WTC11 (cell line): Measurements from ENCODE around the gene CTNNA2. TPM values are rescaled to one million over a fixed set of nuclear protein-coding genes. Genes with fewer than 3 reads are reported as not detected.

Experiments
- ATAC-seq: fragments of 200-7000 bp; cut with Tn5 transposase; 2 replicates; pipeline ENCODE4 v1.10.0; 2021; ENCODE audit warnings: mild to moderate bottlenecking, moderate library complexity
- CTCF ChIA-PET: fragments of 300-600 bp; sonication (Branson Sonifier 250); formaldehyde crosslinking; loops from one replicate; lab custom pipeline; 2021; ENCODE audit warnings: antibody characterized with exemption; lab: Charles Lee
- POLR2A ChIA-PET: fragments of 350-600 bp; sonication (Branson Sonifier 250); formaldehyde crosslinking; loops from one replicate; lab custom pipeline; 2021; ENCODE audit warnings: antibody characterized with exemption; lab: Charles Lee
- DNase-seq: peaks from one replicate; pipeline ENCODE4 v3.0.0; 2021; ENCODE audit warnings: low spot score
- H3K27ac Mint-ChIP-seq: 2 replicates; pipeline ENCODE4 v1.8.0; 2021; ENCODE audit warnings: mixed read lengths
- H3K27me3 Mint-ChIP-seq: 2 replicates; pipeline ENCODE4 v1.8.0; 2021; ENCODE audit warnings: low read depth, mild to moderate bottlenecking, moderate library complexity, mixed read lengths
- H3K36me3 Mint-ChIP-seq: 2 replicates; pipeline ENCODE4 v1.8.0; 2021; ENCODE audit warnings: mixed read lengths
- H3K4me1 Mint-ChIP-seq: 2 replicates; pipeline ENCODE4 v1.8.0; 2022; ENCODE audit warnings: mixed read lengths
- H3K4me3 Mint-ChIP-seq: 2 replicates; pipeline ENCODE4 v1.8.0; 2021; ENCODE audit warnings: mild to moderate bottlenecking, moderate library complexity, mixed read lengths
- H3K9me3 Mint-ChIP-seq: 2 replicates; pipeline ENCODE4 v1.8.0; 2021; ENCODE audit warnings: mixed read lengths
- ESRRA ChIP-seq: sonication (generic); formaldehyde crosslinking; IDR thresholded peaks from 2 replicates; pipeline ENCODE4 v1.8.1; 2022; ENCODE audit warnings: mild to moderate bottlenecking, missing genetic modification reagents, borderline replicate concordance
- HMGA2 ChIP-seq: fragments of 250-450 bp; sonication (Bioruptor Pico); IDR thresholded peaks from 2 replicates; pipeline ENCODE4 v1.4.0; 2021; ENCODE audit warnings: mild to moderate bottlenecking, moderate library complexity
- MXD4 ChIP-seq: fragments of 250-450 bp; sonication (Bioruptor Pico); IDR thresholded peaks from 2 replicates; pipeline ENCODE4 v1.8.0; 2021; ENCODE audit warnings: mild to moderate bottlenecking, moderate library complexity, borderline replicate concordance
- NR2C2 ChIP-seq: sonication (generic); formaldehyde crosslinking; IDR thresholded peaks from 2 replicates; pipeline ENCODE4 v1.8.0; 2022; ENCODE audit warnings: mild to moderate bottlenecking, missing genetic modification reagents
- PRRX2 ChIP-seq: fragments of 250-450 bp; sonication (Bioruptor Pico); IDR thresholded peaks from 2 replicates; pipeline ENCODE4 v1.8.0; 2021; ENCODE audit warnings: mild to moderate bottlenecking
- TEAD1 ChIP-seq: sonication (generic); formaldehyde crosslinking; IDR thresholded peaks from 2 replicates; pipeline ENCODE4 v1.8.0; 2022; ENCODE audit warnings: mild to moderate bottlenecking, missing genetic modification reagents
- TEAD4 ChIP-seq: sonication (generic); formaldehyde crosslinking; IDR thresholded peaks from 2 replicates; pipeline ENCODE4 v1.8.0; 2022; ENCODE audit warnings: mild to moderate bottlenecking, missing genetic modification reagents
- ZNF232 ChIP-seq: sonication (generic); formaldehyde crosslinking; IDR thresholded peaks from 2 replicates; pipeline ENCODE4 v1.8.0; 2022; ENCODE audit warnings: mild to moderate bottlenecking, missing genetic modification reagents
- total RNA-seq: library from RNA; stranded (reverse); gene quantifications from 3 replicates; pipeline ENCODE4 v1.2.3, GENCODE V29; 2021
- TF ChIP-seq, protein P1 (sequence below): sonication (generic); formaldehyde crosslinking; IDR thresholded peaks from 2 replicates; pipeline ENCODE4 v1.8.1; 2022; ENCODE audit warnings: mild to moderate bottlenecking, missing genetic modification reagents, moderate library complexity, borderline replicate concordance
- TF ChIP-seq, protein P2 (sequence below): fragments of 250-450 bp; sonication (Bioruptor Pico); IDR thresholded peaks from 2 replicates; pipeline ENCODE4 v1.8.0; 2021; ENCODE audit warnings: mild to moderate bottlenecking
- TF ChIP-seq, protein P3 (sequence below): sonication (generic); formaldehyde crosslinking; IDR thresholded peaks from 2 replicates; pipeline ENCODE4 v1.8.0; 2023; ENCODE audit warnings: mild to moderate bottlenecking, missing genetic modification reagents
- TF ChIP-seq, protein P4 (sequence below): sonication (generic); formaldehyde crosslinking; IDR thresholded peaks from 2 replicates; pipeline ENCODE4 v1.8.0; 2022; ENCODE audit warnings: missing genetic modification reagents
- TF ChIP-seq, protein P5 (sequence below): sonication (generic); formaldehyde crosslinking; conservative IDR thresholded peaks from 2 replicates; pipeline ENCODE4 v1.8.1; 2023; ENCODE audit warnings: mild to moderate bottlenecking, low read depth, missing genetic modification reagents, moderate library complexity
- TF ChIP-seq, protein P6 (sequence below): sonication (generic); formaldehyde crosslinking; IDR thresholded peaks from 2 replicates; pipeline ENCODE4 v1.8.1; 2022; ENCODE audit warnings: low read depth, missing genetic modification reagents, borderline replicate concordance

The CTNNA2 gene
- total RNA-seq, 1 experiment from 2014 or later: 3.8 TPM

DNA sequence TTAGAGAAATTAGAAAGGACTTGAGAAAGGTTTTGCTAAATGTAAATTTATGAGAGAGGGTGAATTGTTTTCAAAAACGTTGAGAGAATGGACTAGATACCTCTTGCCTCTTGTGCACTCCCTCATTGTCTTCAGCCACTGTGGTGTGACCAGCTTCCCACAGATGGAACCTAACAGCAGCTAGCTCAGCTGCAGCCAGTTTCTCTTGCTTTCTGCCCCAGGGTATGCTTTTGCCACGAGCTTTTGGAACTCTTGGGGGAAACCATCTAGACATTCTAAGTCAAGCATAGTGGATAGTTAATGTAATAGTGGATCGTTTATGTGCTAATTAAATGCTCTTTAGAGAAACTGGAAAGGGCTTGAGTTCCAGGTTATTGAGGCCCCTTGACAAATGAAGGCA, 288.2 kb downstream of the CTNNA2 start:
- Mint-ChIP-seq H3K4me3 (no peak overlapping the region), H3K27ac (peak overlapping the region; percentile 85), H3K27me3 (no peaks in the 10 kb centered on the region; the same call in 1 of the 2 replicates), H3K36me3 (peaks cover 24% of the 10 kb centered on the region), H3K4me1 (peaks cover 36% of the 10 kb centered on the region), H3K9me3 (peaks cover 32% of the 10 kb centered on the region)
- POLR2A ChIA-PET: no interaction called here
- no peak for DNase-seq
- no peak for TF ChIP-seq HMGA2 (CRISPR knock-in tag)
- TF ChIP-seq, protein P1, sequence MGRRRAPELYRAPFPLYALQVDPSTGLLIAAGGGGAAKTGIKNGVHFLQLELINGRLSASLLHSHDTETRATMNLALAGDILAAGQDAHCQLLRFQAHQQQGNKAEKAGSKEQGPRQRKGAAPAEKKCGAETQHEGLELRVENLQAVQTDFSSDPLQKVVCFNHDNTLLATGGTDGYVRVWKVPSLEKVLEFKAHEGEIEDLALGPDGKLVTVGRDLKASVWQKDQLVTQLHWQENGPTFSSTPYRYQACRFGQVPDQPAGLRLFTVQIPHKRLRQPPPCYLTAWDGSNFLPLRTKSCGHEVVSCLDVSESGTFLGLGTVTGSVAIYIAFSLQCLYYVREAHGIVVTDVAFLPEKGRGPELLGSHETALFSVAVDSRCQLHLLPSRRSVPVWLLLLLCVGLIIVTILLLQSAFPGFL (CRISPR knock-in tag): no peak
- no peak for TF ChIP-seq MXD4 (CRISPR knock-in tag)
- no peak for TF ChIP-seq PRRX2 (CRISPR knock-in tag)
- TF ChIP-seq, protein P2, sequence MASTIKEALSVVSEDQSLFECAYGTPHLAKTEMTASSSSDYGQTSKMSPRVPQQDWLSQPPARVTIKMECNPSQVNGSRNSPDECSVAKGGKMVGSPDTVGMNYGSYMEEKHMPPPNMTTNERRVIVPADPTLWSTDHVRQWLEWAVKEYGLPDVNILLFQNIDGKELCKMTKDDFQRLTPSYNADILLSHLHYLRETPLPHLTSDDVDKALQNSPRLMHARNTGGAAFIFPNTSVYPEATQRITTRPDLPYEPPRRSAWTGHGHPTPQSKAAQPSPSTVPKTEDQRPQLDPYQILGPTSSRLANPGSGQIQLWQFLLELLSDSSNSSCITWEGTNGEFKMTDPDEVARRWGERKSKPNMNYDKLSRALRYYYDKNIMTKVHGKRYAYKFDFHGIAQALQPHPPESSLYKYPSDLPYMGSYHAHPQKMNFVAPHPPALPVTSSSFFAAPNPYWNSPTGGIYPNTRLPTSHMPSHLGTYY (CRISPR knock-in tag): no peak
- no peak for TF ChIP-seq NR2C2 (CRISPR knock-in tag)
- TF ChIP-seq, protein P3, sequence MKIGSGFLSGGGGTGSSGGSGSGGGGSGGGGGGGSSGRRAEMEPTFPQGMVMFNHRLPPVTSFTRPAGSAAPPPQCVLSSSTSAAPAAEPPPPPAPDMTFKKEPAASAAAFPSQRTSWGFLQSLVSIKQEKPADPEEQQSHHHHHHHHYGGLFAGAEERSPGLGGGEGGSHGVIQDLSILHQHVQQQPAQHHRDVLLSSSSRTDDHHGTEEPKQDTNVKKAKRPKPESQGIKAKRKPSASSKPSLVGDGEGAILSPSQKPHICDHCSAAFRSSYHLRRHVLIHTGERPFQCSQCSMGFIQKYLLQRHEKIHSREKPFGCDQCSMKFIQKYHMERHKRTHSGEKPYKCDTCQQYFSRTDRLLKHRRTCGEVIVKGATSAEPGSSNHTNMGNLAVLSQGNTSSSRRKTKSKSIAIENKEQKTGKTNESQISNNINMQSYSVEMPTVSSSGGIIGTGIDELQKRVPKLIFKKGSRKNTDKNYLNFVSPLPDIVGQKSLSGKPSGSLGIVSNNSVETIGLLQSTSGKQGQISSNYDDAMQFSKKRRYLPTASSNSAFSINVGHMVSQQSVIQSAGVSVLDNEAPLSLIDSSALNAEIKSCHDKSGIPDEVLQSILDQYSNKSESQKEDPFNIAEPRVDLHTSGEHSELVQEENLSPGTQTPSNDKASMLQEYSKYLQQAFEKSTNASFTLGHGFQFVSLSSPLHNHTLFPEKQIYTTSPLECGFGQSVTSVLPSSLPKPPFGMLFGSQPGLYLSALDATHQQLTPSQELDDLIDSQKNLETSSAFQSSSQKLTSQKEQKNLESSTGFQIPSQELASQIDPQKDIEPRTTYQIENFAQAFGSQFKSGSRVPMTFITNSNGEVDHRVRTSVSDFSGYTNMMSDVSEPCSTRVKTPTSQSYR (CRISPR knock-in tag): no peak
- no peak for ATAC-seq
- CTCF ChIA-PET: interaction anchor here (1.3 kb wide), 1 partner anchor 13 kb away, joined by 3 read pairs; no protein-coding TSS in a partner anchor

DNA sequence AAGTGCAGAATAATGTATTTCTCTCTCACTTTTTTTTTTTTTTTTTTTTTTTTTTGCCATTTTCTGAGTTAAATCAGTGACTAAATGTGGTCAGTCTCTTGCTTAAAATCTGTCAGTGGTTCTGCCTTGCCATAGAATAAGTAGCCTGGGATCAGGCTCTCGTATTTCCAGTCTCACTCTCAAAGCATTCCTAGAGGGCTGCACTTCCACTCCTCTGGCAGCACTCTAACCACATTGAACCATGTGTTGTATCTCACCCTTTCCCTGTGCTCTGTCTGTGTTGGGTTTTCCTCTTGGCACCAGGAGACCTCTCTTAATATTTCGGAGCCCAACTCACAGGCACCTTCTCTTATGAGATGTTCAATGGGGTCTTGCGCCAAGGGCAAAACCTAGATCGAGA, 304.4 kb downstream of the CTNNA2 start:
- H3K27ac Mint-ChIP-seq: peak overlapping the region; percentile 24; the same call in 1 of the 2 replicates
- POLR2A ChIA-PET: no interaction called here
- TF ChIP-seq, protein P4, sequence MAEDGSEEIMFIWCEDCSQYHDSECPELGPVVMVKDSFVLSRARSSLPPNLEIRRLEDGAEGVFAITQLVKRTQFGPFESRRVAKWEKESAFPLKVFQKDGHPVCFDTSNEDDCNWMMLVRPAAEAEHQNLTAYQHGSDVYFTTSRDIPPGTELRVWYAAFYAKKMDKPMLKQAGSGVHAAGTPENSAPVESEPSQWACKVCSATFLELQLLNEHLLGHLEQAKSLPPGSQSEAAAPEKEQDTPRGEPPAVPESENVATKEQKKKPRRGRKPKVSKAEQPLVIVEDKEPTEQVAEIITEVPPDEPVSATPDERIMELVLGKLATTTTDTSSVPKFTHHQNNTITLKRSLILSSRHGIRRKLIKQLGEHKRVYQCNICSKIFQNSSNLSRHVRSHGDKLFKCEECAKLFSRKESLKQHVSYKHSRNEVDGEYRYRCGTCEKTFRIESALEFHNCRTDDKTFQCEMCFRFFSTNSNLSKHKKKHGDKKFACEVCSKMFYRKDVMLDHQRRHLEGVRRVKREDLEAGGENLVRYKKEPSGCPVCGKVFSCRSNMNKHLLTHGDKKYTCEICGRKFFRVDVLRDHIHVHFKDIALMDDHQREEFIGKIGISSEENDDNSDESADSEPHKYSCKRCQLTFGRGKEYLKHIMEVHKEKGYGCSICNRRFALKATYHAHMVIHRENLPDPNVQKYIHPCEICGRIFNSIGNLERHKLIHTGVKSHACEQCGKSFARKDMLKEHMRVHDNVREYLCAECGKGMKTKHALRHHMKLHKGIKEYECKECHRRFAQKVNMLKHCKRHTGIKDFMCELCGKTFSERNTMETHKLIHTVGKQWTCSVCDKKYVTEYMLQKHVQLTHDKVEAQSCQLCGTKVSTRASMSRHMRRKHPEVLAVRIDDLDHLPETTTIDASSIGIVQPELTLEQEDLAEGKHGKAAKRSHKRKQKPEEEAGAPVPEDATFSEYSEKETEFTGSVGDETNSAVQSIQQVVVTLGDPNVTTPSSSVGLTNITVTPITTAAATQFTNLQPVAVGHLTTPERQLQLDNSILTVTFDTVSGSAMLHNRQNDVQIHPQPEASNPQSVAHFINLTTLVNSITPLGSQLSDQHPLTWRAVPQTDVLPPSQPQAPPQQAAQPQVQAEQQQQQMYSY (CRISPR knock-in tag): 0 out of 2 replicates have a peak, but pooled peaks have one; percentile 21
- TF ChIP-seq ZNF232 (no peak), MXD4 (CRISPR knock-in tag) (no peak), ESRRA (CRISPR knock-in tag) (no peak), TEAD1 (CRISPR knock-in tag) (no peak), TEAD4 (no peak)
- TF ChIP-seq, protein P5, sequence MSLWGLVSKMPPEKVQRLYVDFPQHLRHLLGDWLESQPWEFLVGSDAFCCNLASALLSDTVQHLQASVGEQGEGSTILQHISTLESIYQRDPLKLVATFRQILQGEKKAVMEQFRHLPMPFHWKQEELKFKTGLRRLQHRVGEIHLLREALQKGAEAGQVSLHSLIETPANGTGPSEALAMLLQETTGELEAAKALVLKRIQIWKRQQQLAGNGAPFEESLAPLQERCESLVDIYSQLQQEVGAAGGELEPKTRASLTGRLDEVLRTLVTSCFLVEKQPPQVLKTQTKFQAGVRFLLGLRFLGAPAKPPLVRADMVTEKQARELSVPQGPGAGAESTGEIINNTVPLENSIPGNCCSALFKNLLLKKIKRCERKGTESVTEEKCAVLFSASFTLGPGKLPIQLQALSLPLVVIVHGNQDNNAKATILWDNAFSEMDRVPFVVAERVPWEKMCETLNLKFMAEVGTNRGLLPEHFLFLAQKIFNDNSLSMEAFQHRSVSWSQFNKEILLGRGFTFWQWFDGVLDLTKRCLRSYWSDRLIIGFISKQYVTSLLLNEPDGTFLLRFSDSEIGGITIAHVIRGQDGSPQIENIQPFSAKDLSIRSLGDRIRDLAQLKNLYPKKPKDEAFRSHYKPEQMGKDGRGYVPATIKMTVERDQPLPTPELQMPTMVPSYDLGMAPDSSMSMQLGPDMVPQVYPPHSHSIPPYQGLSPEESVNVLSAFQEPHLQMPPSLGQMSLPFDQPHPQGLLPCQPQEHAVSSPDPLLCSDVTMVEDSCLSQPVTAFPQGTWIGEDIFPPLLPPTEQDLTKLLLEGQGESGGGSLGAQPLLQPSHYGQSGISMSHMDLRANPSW: no peak
- TF ChIP-seq, protein P6, sequence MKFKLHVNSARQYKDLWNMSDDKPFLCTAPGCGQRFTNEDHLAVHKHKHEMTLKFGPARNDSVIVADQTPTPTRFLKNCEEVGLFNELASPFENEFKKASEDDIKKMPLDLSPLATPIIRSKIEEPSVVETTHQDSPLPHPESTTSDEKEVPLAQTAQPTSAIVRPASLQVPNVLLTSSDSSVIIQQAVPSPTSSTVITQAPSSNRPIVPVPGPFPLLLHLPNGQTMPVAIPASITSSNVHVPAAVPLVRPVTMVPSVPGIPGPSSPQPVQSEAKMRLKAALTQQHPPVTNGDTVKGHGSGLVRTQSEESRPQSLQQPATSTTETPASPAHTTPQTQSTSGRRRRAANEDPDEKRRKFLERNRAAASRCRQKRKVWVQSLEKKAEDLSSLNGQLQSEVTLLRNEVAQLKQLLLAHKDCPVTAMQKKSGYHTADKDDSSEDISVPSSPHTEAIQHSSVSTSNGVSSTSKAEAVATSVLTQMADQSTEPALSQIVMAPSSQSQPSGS: no peak
- no peak for DNase-seq
- peak; percentile 65 for ATAC-seq
- no peaks in the 10 kb centered on the region for H3K36me3 Mint-ChIP-seq
- no peak overlapping the region for H3K4me3 Mint-ChIP-seq
- H3K27me3 Mint-ChIP-seq: no peaks in the 10 kb centered on the region
- CTCF ChIA-PET: no interaction called here
- H3K4me1 Mint-ChIP-seq: peaks cover 10% of the 10 kb centered on the region
- H3K9me3 Mint-ChIP-seq: peaks cover 11% of the 10 kb centered on the region
